ENCODE data around the gene COPS8. TPM values are rescaled to one million over a fixed set of nuclear protein-coding genes. Genes with fewer than 3 reads are reported as not detected.
A peak's percentile ranks its signal among the peaks of the same experiment; 100 is the strongest.

Gene COPS8
- total RNA-seq, 1 donor from 2014 or later: 67.5 TPM

GRCh38 chr2:237137626-237138323 is 52.1 kb downstream of the COPS8 start:
- intact Hi-C loops (cut with micrococcal nuclease): no loop called here
- no peak for DNase-seq
- Mint-ChIP-seq H3K27ac (no peak overlapping the region), H3K27me3 (no peaks in the 10 kb centered on the region), H3K36me3 (ENCODE audit: low read depth) (no peaks in the 10 kb centered on the region), H3K4me1 (no peaks in the 10 kb centered on the region), H3K4me3 (no peak overlapping the region), H3K9me3 (peaks cover 5% of the 10 kb centered on the region)

DNA sequence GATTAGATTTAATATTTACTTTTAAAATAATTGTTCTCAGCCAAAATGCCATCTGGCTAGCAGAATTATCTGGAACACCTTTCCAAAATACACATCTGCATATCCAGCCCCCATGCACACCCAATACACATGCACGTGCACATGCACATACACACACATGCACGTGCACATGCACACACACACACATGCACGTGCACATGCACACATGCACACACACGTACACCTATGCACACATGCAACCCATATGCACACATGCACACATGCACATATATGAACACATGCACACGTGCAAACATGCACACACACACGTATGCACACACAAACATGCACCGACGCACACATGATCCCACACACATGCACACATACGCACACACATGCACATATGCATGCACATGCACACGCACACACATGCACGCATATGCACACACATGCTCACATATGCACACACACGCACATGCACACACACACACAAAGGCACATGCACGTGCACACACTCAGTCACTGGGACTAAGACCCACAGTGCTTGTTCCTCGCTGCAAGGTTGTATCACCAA is 53.5 kb downstream of the COPS8 start:
- Mint-ChIP-seq H3K36me3 (ENCODE audit: low read depth) (no peaks in the 10 kb centered on the region), H3K9me3 (peaks cover 5% of the 10 kb centered on the region), H3K4me3 (no peak overlapping the region), H3K27ac (no peak overlapping the region), H3K27me3 (no peaks in the 10 kb centered on the region), H3K4me1 (no peaks in the 10 kb centered on the region)
- no peak for DNase-seq
- intact Hi-C loops (cut with micrococcal nuclease): no loop called here

DNA sequence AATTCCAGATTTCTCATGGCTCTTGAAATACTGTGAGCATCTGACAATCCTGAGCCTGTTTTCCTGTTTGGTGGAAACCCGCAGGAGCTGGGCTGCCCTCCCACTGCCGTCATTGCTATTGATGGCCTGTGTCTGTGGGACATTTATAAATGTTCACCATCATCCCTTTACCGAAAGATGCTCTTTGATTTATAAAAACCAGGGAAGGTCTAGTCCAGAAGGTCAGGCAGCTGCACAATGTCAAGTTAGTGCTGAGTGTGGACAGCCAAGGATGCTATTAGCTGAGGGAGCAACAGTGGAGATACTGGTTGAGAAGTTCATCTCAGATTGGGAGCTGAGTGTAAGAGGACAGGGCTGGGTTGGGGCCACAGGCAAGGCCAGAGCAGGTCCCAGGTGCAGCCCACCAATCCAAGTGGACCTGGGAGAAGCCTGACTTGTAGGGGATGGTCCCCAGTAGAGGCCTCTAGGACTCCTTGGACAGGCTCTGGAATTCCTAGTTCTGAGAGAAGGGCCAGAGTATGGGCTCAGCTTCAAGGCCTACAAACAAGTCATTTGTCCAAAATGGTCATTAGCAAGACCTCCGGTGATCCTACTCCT is 55.1 kb downstream of the COPS8 start:
- DNase-seq: no peak
- H3K27me3 Mint-ChIP-seq: peaks cover 1% of the 10 kb centered on the region
- peaks cover 7% of the 10 kb centered on the region for H3K9me3 Mint-ChIP-seq
- no peaks in the 10 kb centered on the region for H3K36me3 Mint-ChIP-seq (ENCODE audit: low read depth)
- no peak overlapping the region for H3K4me3 Mint-ChIP-seq
- no peak overlapping the region for H3K27ac Mint-ChIP-seq
- intact Hi-C loops (cut with micrococcal nuclease): no loop called here
- no peaks in the 10 kb centered on the region for H3K4me1 Mint-ChIP-seq

GRCh38 chr2:237141571-237142051 is 55.9 kb downstream of the COPS8 start:
- Mint-ChIP-seq H3K36me3 (ENCODE audit: low read depth) (no peaks in the 10 kb centered on the region), H3K27ac (no peak overlapping the region), H3K4me1 (no peaks in the 10 kb centered on the region), H3K9me3 (peaks cover 13% of the 10 kb centered on the region), H3K4me3 (no peak overlapping the region), H3K27me3 (peaks cover 1% of the 10 kb centered on the region)
- DNase-seq: no peak
- intact Hi-C loops (cut with micrococcal nuclease): no loop called here

DNA sequence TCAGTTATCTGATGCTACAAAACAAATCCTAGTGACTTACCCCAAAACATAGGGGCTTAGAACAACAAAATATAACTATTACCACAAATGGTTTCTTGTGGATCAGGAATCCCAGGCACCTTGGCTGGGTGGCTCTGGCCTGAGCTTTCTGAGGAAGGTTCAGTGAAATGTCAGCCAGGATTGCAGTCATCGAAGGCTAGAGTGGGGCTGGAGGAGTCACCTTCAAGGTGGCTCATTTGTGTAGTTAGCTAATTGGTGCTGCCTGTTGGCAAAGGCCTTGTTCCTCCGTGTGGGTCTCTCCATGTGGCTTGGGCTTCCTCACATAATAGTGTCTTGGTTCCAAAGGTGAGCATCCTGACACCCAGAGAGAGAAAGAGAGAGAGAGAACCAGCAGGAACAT is 57.4 kb downstream of the COPS8 start:
- Mint-ChIP-seq H3K4me1 (peaks cover 1% of the 10 kb centered on the region), H3K9me3 (peaks cover 18% of the 10 kb centered on the region), H3K4me3 (no peak overlapping the region), H3K27ac (no peak overlapping the region), H3K36me3 (ENCODE audit: low read depth) (peaks cover 1% of the 10 kb centered on the region), H3K27me3 (peaks cover 1% of the 10 kb centered on the region)
- no peak for DNase-seq
- intact Hi-C loops (cut with micrococcal nuclease): no loop called here

- H3K36me3 Mint-ChIP-seq (ENCODE audit: low read depth): peaks cover 4% of the 10 kb centered on the region
- intact Hi-C loops (cut with micrococcal nuclease): no loop called here
These were observed 58.2 kb downstream of the COPS8 start for GRCh38 chr2:237143676-237144440.

DNA sequence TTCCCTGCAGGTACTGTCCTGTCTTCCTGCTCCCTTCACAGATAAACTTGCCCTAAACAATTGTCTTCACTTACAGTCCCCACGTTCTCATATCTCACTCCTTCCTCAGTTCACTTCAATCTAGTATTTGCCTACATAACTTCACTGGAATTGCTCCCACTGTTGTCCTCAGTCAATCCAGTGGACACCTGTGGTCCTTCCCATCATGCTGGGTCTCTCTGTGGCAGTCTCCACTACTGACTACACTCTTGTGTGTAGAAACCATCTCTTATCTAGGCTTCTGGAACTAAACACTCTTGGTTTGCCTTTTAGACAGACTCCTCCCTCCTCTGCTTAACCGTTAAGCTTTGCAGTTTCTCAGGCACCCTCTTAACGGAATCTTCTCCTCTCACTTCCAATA is 58.8 kb downstream of the COPS8 start:
- peaks cover 8% of the 10 kb centered on the region for H3K4me1 Mint-ChIP-seq
- no peak overlapping the region for H3K27ac Mint-ChIP-seq
- intact Hi-C loops (cut with micrococcal nuclease): no loop called here
- no peak overlapping the region for H3K4me3 Mint-ChIP-seq
- peaks cover 4% of the 10 kb centered on the region for H3K36me3 Mint-ChIP-seq (ENCODE audit: low read depth)
- H3K9me3 Mint-ChIP-seq: peaks cover 14% of the 10 kb centered on the region
- H3K27me3 Mint-ChIP-seq: peaks cover 1% of the 10 kb centered on the region
- DNase-seq: no peak

More at GRCh38 chr2:237143676-237144440, 58.2 kb downstream of the COPS8 start:
- no peak for DNase-seq
- Mint-ChIP-seq H3K27ac (no peak overlapping the region), H3K27me3 (peaks cover 1% of the 10 kb centered on the region), H3K4me3 (no peak overlapping the region), H3K4me1 (peaks cover 2% of the 10 kb centered on the region), H3K9me3 (peaks cover 19% of the 10 kb centered on the region)

- no peak overlapping the region for H3K4me3 Mint-ChIP-seq
These were observed 61.6 kb downstream of the COPS8 start for GRCh38 chr2:237147317-237147716.

GRCh38 chr2:237148624-237149023 is 62.9 kb downstream of the COPS8 start:
- Mint-ChIP-seq H3K27me3 (peaks cover 1% of the 10 kb centered on the region), H3K4me1 (peaks cover 16% of the 10 kb centered on the region), H3K36me3 (ENCODE audit: low read depth) (peaks cover 4% of the 10 kb centered on the region), H3K9me3 (peaks cover 14% of the 10 kb centered on the region), H3K4me3 (no peak overlapping the region), H3K27ac (peak overlapping the region; percentile 62)
- no peak for DNase-seq
- intact Hi-C loops (cut with micrococcal nuclease): loop anchor here (1.0 kb wide), 3 partner anchors 280 to 328 kb away; no protein-coding TSS in a partner anchor

More at GRCh38 chr2:237147317-237147716, 61.6 kb downstream of the COPS8 start:
- Mint-ChIP-seq H3K27ac (no peak overlapping the region), H3K36me3 (ENCODE audit: low read depth) (peaks cover 4% of the 10 kb centered on the region), H3K9me3 (peaks cover 14% of the 10 kb centered on the region), H3K27me3 (peaks cover 1% of the 10 kb centered on the region), H3K4me1 (peaks cover 16% of the 10 kb centered on the region)
- intact Hi-C loops (cut with micrococcal nuclease): no loop called here
- no peak for DNase-seq

DNA sequence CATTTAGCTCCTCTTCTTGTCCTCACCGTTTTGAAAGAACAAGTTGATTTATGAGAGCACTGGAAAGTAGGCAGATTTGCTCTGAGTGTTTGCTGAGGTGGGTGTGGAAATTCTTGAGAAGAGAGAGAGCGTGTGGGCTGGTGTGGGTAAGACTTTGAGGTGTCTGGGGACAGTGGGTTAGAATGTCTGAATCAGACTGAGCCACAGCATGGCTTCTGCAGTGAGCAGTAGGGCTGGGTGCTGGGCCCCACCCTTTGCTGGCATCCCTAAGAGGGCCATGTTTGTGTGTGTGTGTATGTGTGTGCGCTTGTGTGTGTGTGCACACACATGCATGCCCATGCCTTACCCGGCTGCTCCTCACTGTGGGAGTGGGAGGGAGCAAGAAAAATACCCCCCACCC is 63.7 kb downstream of the COPS8 start:
- peaks cover 14% of the 10 kb centered on the region for H3K9me3 Mint-ChIP-seq
- intact Hi-C loops (cut with micrococcal nuclease): loop anchor here (1.0 kb wide), 3 partner anchors 279 to 327 kb away; no protein-coding TSS in a partner anchor
- H3K27me3 Mint-ChIP-seq: peaks cover under 1% of the 10 kb centered on the region
- H3K4me3 Mint-ChIP-seq: peak overlapping the region; percentile 13
- peaks cover 21% of the 10 kb centered on the region for H3K4me1 Mint-ChIP-seq
- peak overlapping the region; percentile 74 for H3K27ac Mint-ChIP-seq
- DNase-seq: no peak
- peaks cover 4% of the 10 kb centered on the region for H3K36me3 Mint-ChIP-seq (ENCODE audit: low read depth)
